ENCODE measurements around the gene PPP6R3.

PPP6R3 gene

DNA sequence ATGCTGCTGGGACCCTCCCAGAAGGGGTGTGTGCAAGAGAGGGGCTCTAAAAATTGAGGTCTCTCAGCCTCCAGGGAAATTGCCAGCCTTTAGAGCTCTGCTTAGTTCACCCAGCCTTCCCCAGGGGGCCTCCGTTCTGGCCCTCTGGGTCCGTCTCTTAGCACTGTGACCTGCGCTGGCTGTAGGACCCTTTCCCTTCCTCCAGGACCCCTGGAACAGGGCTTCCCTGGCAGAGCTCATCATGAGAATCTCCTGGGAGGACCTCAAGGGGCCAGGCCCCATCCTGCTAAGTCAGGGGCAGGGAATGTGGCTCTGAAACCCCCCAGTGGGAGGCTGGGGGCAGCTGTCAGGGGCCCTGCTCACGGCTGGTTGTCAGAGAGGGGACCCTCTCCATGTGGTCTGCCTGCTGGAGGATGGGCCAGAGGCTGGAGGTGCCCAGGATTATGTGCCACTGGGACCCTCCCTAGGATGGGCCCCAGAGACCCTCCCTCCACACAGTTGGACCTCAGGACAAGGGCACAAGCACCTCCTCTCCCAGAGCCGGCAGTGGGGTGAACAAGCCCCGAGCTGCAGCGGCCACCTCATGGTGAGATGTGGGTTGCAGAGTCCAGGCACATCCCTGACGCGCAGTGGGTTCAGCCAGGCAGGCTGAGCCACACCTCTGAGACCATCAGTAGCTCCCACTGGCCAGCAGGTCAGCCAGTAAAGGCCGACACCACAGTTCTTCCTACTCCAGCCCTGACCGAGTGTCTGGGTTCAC is 196.6 kb downstream of the PPP6R3 start:
- DNase-seq: no peak

DNA sequence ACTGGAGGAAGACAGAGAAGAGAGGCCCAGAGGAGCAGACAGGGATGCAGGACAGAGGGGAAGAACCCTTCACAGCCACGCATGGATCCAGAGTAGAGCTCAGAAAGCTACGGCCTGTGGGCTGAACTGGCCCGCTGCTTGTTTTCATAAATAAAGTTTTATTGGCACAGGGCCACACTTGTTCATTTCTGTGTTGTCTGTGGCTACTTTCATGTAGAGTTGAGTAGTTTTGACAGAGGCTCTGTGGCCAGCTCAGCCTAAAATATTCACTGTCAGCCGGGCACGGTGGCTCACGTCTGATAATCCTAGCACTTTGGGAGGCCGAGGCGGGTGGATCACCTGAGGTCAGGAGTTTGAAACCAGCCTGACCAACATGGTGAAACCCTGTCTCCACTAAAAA is 197.5 kb downstream of the PPP6R3 start:
- no peak for DNase-seq

DNA sequence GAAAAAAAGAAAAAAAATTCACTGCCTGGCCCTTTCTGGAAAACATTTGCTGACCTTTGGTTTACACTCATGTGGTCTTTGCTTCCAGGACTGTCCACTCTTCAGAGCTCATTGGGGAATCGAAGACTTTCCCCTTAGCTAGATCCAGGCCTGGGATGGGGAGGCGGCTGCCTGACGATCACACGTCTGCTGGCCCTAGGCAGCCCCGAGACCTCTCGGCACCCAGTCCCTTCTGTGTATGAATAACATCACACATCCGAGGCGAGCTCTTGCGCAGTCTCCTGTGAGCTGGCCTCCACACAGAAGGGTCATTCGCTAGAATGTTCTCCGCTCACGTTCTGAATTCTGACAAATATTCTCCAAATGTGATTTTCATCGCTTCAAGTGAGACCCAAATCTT is 198.1 kb downstream of the PPP6R3 start:
- no peak for DNase-seq

GRCh38 chr11:68659158-68659921 is 198.8 kb downstream of the PPP6R3 start:
- no peak for DNase-seq

DNA sequence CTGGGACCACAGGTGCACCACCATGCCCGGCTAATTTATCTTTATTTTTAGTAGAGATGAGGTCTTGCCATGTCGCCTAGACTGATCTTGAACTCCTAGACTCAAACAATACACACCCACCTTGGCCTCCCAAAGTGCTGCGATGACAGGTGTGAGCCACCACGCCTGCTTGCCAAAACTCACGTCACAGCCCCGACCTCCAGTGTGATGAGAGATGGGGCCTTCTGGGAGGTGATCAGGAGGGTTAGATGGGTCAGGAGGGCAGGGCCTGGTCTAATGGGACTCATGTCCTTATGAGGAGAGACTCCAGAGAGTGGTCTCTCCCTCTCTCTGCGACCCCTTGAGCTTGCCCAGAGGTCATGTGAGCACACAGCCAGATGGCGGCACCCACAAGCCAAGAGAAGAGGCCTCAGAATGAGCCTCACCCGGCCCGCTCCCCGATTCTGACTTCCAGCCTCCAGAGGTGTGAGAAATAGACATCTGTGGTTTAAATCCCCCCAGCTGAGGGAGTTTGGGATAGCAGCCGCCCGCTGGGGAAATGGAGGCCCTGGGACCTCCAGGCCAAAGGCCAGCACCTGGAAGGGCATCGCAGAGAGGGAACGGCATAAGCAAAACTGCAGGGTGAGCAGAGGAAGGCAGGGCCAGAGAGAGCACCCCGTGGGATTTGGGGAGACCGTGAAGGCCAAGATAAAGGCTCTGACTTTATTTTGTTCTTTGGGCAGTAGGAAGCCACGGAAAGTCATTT is 199.7 kb downstream of the PPP6R3 start:
- DNase-seq: no peak

DNA sequence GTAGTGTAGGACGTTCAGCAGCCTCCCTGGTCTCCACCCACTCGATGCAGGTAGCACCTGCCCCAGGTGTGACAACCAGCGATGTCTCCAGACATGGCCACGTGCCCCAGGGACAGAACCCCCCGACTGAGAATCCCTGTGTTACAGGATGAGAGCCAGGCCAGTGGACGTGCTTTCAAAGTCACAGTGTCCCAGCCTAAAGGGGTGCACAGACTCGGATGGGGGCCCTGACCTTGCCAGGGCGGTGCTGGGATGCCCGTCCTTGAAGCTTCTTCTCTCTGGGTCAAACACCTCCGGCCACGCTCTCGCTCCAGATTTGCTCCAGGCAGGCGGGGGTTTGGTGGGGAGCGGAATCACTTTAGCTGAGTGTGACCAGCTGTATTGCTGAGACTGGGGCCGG is 200.5 kb downstream of the PPP6R3 start:
- no peak for DNase-seq

DNA sequence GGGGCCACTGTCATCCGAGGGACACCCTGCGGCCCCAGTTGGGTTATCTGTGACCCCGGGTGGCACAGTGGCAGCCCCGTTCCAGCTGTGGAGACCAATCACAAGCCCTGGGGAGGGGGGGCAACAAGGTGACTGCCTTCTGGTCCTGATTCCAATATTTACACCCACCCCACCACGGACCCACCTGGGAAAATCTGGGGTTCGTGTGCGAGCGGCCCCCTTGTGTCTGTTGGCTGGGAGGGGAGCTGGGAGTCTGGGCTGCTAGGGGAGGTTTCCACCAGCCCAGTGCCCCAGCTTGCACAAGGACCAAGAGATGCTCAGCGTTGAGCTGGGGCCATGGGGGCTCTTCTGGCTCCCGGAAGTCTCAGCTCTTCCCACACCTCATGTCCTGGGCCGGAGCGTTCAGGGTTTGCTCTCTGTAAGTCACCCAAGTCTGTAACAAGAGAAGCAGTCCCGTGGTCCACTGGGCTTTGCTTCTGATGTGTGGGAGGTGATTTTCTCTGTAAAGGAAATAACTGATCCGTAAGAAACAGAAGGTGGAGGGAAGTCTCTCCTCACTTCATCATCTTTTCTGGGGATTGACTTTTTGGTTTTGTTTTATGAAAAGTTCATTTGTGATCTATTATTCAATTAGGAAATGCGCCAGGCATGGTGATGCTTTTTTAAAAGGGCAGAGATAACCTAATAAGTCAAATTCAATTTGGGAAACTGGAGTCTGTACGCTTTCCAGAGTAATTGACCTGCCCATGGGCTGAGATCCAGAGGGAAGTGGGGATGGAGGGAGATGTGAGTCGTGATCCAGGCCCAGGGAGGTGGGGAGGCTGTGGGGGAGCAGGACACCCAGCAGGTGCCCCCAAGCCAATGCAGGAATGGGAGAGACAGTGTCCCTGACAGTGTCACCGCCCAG is 201.4 kb downstream of the PPP6R3 start:
- no peak for DNase-seq

DNA sequence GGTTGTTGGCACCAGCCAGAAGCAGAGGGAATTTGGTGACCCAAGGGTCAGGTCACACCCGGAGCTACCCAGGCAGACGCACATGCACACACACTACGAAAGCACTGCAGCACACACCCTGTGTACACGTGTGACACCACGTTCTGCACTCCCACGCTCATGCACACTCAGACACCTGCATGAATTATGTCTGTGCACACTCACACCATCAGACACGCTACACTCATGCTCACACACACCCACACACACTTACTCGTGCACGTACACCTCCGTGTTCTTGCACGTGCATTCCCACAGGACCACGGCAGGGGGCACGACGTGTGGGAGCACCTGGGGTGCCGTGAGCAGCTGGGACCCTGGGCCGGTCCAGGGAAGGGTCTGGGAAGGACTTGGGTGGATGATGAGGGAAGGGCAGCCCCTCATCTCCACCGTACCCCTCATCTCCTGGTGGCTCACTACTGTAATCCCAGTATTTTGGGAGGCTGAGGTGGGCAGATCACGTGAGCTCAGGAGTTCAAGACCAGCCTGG is 203.0 kb downstream of the PPP6R3 start:
- DNase-seq: no peak

- DNase-seq: no peak
These were observed 203.6 kb downstream of the PPP6R3 start for GRCh38 chr11:68664141-68664540.

- no peak for DNase-seq
These were observed 204.4 kb downstream of the PPP6R3 start for GRCh38 chr11:68664906-68665305.

All from CD4-positive, alpha-beta T cell treated with Interleukin-12 subunit alpha and Interleukin-12 subunit beta, for 1 hour (primary cell).